Measurements from ENCODE around the gene AUH.

DNA sequence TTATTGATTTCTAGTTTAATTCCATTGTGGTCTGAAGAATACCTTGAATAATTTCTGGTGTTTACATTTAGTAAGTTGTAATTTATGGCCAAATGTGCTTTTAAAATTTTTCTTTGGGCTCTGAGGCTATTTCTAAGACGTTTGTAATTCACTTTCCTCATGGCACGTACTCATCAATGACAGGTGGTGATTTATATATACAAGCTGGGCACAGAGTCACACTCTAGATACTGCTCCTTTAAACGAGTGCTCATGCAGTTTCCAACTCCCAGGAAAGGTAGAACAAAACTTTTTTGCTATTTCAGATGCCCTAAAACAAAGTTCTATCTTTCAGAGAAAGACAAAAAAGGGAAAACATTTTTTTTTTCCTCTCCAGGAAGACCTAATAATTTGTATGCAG is 146.9 kb downstream of the AUH start:
- no peak for TF ChIP-seq FOXP1 (CRISPR knock-in tag; IDR thresholded peaks at IDR 0.05)
- no peak for TF ChIP-seq GABPB2 (CRISPR knock-in tag; conservative IDR thresholded peaks at IDR 0.05)
- TF ChIP-seq CTCF (IDR thresholded peaks at IDR 0.05 in 2 of 3, conservative IDR thresholded peaks at IDR 0.05 in 1 of 3; ENCODE audit: insufficient read depth in 2 of 3, low read depth in 1 of 3, low read length in 3 of 3): no peak
- no peak for TF ChIP-seq CBX3 (IDR thresholded peaks at IDR 0.05; ENCODE audit: borderline replicate concordance in 1 of 2, low read length in 2 of 2)
- TF ChIP-seq ZNF174 (CRISPR knock-in tag; IDR thresholded peaks at IDR 0.05): no peak
- TF ChIP-seq, protein P1, sequence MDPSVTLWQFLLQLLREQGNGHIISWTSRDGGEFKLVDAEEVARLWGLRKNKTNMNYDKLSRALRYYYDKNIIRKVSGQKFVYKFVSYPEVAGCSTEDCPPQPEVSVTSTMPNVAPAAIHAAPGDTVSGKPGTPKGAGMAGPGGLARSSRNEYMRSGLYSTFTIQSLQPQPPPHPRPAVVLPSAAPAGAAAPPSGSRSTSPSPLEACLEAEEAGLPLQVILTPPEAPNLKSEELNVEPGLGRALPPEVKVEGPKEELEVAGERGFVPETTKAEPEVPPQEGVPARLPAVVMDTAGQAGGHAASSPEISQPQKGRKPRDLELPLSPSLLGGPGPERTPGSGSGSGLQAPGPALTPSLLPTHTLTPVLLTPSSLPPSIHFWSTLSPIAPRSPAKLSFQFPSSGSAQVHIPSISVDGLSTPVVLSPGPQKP (CRISPR knock-in tag; IDR thresholded peaks at IDR 0.05): no peak
- TF ChIP-seq, protein P2, sequence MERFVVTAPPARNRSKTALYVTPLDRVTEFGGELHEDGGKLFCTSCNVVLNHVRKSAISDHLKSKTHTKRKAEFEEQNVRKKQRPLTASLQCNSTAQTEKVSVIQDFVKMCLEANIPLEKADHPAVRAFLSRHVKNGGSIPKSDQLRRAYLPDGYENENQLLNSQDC (CRISPR knock-in tag; IDR thresholded peaks at IDR 0.05): no peak
- TF ChIP-seq ATF1 (CRISPR knock-in tag; IDR thresholded peaks at IDR 0.05): no peak
- no peak for TF ChIP-seq ATF1 (tag; IDR thresholded peaks at IDR 0.05)
- TF ChIP-seq, protein P3, sequence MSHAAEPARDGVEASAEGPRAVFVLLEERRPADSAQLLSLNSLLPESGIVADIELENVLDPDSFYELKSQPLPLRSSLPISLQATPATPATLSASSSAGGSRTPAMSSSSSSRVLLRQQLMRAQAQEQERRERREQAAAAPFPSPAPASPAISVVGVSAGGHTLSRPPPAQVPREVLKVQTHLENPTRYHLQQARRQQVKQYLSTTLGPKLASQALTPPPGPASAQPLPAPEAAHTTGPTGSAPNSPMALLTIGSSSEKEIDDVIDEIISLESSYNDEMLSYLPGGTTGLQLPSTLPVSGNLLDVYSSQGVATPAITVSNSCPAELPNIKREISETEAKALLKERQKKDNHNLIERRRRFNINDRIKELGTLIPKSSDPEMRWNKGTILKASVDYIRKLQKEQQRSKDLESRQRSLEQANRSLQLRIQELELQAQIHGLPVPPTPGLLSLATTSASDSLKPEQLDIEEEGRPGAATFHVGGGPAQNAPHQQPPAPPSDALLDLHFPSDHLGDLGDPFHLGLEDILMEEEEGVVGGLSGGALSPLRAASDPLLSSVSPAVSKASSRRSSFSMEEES (CRISPR knock-in tag; IDR thresholded peaks at IDR 0.05): no peak
- TF ChIP-seq, protein P4, sequence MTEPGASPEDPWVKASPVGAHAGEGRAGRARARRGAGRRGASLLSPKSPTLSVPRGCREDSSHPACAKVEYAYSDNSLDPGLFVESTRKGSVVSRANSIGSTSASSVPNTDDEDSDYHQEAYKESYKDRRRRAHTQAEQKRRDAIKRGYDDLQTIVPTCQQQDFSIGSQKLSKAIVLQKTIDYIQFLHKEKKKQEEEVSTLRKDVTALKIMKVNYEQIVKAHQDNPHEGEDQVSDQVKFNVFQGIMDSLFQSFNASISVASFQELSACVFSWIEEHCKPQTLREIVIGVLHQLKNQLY (CRISPR knock-in tag; conservative IDR thresholded peaks at IDR 0.05): no peak

All from K562 (cell line).